GM12801 (cell line): Measurements from ENCODE around the gene SCRN2.

Experiments used
- TF ChIP-seq, protein P1 (sequence below): IDR thresholded peaks from one replicate; pipeline ENCODE4 v1.5.1; 2011; ENCODE audit warnings: control low read depth; ENCODE audit not compliant: insufficient read length; ENCODE audit errors: extremely low read depth

The SCRN2 gene

DNA sequence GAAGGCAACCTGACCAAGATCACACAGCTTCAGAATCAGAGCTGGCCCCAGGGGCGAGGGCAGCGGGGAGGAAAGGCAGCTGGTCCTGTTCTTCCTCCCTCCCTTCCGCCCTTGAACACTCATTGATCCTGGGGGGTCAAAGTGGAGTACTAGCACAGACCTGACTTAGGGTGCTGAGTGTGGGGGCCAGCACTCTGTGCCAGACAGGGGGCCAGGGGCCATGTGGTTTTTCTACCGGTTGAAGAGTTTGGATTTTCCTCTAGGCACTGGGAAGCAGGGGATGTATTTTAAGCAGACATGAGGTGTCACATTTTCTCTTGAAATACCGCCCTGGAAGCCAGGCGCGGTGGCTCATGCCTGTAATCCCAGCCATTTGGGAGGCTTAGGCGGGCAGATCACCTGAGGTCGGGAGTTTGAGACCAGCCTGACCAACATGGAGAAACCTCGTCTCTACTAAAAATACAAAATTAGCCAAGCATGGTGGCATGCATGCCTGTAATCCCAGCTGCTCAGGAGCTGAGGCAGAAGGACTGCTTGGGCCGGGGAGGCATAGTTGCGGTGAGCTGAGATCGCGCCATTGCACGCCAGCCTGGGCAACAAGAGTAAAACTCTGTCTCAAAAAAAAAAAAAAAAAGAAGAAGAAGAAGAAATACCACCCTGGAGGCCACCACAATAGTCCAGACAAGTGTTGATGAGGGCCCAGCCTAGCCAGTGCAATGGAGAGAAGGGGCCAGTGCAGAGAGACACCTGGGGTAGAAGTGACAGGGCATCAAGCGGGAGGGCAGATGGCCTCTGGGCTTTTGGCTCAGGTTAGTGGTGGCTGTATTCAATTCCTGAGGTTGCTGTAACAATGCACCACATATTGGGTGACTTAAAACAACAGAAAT, 34.8 kb downstream of the SCRN2 start:
- TF ChIP-seq, protein P1, sequence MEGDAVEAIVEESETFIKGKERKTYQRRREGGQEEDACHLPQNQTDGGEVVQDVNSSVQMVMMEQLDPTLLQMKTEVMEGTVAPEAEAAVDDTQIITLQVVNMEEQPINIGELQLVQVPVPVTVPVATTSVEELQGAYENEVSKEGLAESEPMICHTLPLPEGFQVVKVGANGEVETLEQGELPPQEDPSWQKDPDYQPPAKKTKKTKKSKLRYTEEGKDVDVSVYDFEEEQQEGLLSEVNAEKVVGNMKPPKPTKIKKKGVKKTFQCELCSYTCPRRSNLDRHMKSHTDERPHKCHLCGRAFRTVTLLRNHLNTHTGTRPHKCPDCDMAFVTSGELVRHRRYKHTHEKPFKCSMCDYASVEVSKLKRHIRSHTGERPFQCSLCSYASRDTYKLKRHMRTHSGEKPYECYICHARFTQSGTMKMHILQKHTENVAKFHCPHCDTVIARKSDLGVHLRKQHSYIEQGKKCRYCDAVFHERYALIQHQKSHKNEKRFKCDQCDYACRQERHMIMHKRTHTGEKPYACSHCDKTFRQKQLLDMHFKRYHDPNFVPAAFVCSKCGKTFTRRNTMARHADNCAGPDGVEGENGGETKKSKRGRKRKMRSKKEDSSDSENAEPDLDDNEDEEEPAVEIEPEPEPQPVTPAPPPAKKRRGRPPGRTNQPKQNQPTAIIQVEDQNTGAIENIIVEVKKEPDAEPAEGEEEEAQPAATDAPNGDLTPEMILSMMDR, result no peak

DNA sequence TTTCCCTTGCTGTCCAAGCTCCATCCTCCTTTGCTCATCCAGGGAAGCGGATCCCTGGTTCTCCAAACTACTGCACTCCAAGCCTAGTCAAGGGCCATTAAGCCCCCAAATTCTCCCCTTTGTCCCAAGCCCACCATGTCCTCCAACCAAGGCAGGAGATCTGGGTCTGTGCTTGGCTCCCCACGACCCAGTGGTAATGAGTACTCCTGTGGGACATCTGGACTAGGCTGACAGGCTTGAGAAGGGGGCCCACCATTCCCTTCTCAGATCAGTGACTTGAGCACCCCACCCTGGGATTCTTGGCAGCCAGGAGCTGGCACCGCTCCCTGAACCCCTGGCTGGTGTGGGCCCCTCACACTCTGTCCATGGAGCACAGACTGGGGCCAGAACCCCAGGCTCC, 36.6 kb downstream of the SCRN2 start:
- TF ChIP-seq, protein P1, result no peak

DNA sequence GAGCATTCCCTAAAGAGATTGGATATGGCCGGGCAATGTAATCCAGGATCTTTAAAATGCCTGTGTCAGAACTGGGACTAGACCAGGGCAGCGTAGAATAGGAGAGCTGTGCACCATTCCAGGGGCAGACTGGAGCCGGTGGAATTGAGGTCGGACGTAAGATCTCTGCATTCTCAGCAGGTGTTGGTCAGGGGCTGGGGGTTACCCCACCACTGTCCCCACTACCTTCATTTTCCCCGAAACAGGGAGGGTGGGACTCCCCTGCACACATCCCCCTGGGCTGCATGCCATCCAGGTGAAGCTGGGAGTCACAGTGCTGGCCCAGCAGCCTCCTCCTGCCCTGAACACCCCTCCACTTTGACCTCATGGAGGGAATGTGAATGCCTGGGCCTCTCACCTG, 37.3 kb downstream of the SCRN2 start:
- TF ChIP-seq, protein P1, result no peak

DNA sequence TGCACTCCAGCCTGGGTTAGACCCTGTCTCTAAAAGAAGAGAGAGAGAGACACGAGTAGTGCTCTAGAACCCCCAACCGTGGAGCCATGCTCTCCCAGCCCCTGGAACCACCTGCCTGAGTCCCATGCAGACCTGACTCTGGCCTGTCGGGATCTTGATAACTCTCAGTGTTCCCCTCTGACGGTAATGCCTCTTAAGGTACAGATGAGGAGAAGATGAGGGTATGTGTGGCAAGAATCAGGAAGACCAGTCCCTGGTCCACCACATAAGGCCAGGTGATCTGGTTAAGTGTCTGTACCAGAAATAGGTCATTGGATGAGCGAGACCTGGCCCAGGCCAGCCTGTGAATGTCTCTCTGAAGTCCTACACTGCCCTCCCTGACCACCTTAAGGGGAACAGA, 37.9 kb downstream of the SCRN2 start:
- TF ChIP-seq, protein P1, result no peak

DNA sequence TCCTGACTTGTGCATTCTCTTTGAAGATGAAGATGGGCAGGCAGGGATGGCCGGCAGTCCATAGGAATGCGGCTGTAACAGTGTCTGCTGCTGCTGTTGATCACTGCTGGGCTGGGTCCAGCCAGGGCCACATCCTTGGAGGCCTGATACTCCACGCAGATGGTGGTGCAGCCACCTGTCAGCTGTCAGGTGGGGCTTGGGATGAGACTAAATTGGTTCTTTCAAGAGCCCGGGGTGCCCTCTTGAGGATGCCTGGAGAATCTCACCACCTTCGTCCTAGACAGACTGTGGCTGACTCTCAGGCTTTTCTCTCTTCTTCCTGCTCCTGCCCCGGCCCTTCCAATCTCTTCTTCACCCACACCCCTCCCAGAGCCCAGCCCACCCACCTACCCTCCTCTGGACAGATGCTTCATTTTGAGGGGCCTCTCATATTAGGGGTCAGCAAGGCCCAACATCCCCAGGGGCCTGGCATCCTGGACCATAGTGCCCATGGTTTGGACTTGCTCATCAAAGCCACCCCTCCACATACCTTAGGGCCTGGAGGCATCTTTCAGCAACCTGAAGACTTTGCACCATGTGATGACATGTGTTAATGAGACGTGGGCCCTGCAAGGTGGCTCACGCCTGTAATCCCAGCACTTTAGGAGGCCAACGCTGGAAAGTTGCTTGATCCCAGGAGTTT, 38.6 kb downstream of the SCRN2 start:
- TF ChIP-seq, protein P1, result no peak

DNA sequence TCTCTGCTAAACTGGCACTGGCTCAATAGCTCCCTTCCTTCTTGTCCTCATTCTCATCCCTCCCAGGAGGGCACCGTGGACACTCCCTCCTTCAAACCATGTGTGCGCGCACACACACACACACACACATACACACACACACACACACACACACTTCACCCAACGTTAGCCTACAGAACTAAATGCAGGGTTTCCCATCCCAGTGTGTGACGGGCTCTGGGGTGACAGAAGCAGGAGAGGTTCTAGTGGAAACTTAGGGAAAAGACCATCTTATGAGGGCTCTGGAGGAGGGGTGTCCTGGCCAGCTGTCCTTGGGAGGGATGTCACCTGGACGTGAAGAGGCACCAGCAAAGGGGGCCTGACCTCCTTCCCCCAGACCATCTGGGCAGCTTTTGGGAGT, 39.2 kb downstream of the SCRN2 start:
- TF ChIP-seq, protein P1, result no peak

DNA sequence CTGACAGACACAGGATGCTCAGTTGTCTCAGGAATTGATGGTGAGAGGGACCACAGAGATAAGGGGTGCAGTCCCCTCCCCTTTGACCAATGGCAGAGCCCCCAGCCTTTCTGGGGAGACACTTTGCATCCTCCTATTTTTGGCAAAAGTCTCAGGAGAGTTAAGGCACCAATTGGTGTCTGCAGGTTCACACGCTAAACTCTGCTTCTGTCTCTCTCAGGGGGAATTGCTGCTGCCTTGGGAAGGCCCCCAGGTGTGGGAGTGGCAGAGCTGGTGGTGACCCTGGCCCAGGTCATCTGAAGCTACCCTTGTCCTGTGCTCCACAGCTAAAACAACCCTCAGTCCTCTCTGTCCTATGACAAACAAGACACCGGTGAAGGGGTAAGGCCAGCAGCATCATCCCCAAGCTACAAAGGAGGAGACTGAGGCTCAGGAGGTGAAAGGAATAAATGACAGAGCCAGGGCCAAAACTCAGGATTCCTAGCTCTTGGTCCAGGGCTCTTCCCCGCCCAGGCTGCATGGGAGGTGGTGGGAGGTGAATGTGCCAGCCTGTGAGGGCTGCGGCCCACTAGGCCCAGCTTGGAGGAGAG, 39.8 kb downstream of the SCRN2 start:
- TF ChIP-seq, protein P1, result no peak
